H1 (cell line): Measurements from ENCODE around the gene LIN37.

ENCODE experiments used
- CTCF ChIP-seq, 3 experiments: IDR thresholded peaks; 1 replicate in 2 of 3; 2 replicates in 1 of 3; pipeline versions ENCODE4 v1.5.1 to v1.6.1; 2011; ENCODE audit warnings: low read length in 3 of 3, mild to moderate bottlenecking in 3 of 3, inconsistent platforms in 2 of 3, low read depth in 1 of 3, moderate library complexity in 1 of 3; ENCODE audit not compliant: insufficient read depth in 1 of 3; ENCODE audit errors: control extremely low read depth in 1 of 3
- SP1 ChIP-seq: IDR thresholded peaks from 2 replicates; pipeline ENCODE4 v1.6.1; 2011; ENCODE audit warnings: low read depth, low read length
- TF ChIP-seq, protein P1 (sequence below): IDR thresholded peaks from 2 replicates; pipeline ENCODE4 v1.6.1; 2011; ENCODE audit warnings: low read length, improper control_type of control experiment

DNA sequence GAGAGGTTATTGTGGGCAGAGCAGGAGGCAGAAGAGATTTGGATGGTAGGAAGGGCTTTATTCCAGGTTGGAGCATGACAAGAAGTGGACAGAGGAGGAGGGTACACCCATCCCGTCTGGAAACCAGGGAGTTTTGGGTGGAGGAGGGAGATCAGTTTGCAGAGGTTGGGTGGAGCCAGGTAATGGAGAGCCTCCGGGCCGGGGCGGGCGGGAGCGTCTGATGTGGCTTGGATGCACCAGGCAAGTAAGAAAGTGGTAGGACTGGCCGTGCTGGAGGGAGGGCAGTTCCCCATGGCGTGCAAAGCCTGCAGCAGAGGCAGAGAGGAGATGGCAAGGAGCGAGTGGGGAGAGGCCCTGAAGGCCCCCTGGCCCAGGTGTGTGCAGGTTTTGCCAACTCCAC, 17.0 kb upstream of the LIN37 start:
- TF ChIP-seq CTCF (IDR thresholded peaks at IDR 0.05; ENCODE audit: control extremely low read depth in 1 of 3, insufficient read depth in 1 of 3, low read depth in 1 of 3, low read length in 3 of 3): no peak
- TF ChIP-seq, protein P1, sequence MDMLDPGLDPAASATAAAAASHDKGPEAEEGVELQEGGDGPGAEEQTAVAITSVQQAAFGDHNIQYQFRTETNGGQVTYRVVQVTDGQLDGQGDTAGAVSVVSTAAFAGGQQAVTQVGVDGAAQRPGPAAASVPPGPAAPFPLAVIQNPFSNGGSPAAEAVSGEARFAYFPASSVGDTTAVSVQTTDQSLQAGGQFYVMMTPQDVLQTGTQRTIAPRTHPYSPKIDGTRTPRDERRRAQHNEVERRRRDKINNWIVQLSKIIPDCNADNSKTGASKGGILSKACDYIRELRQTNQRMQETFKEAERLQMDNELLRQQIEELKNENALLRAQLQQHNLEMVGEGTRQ: no peak
- TF ChIP-seq SP1: no peak
